HL-60 (cell line): ENCODE results near the gene EIF2B5.

Experiments
- DNase-seq, 2 experiments: peaks; one replicate each; pipeline ENCODE4 v3.0.0-alpha.2; 2010 to 2020; ENCODE audit warnings: low read depth in 1 of 2, low spot score in 1 of 2
- H3K27ac ChIP-seq: fragments of 250-450 bp; sonication (Bioruptor Pico); replicated peaks from 2 replicates; pipeline ENCODE4 v1.5.1; 2020; ENCODE audit warnings: mild to moderate bottlenecking, moderate library complexity
- H3K27me3 ChIP-seq: fragments of 250-450 bp; sonication (Bioruptor Pico); 2 replicates; pipeline ENCODE4 v1.5.1; 2021; ENCODE audit warnings: mild to moderate bottlenecking, moderate library complexity; ENCODE audit not compliant: insufficient read depth, poor library complexity, severe bottlenecking
- H3K4me3 ChIP-seq: replicated peaks from 2 replicates; pipeline ENCODE4 v1.5.1; 2011; ENCODE audit warnings: mild to moderate bottlenecking, control low read depth, low read length; ENCODE audit not compliant: insufficient read depth
- GABPA ChIP-seq: IDR thresholded peaks from 2 replicates; pipeline ENCODE4 v1.6.1; 2012; ENCODE audit warnings: low read depth
- POLR2AphosphoS5 ChIP-seq: IDR thresholded peaks from 2 replicates; pipeline ENCODE4 v1.6.1; 2012; ENCODE audit warnings: low read depth
- SPI1 ChIP-seq: IDR thresholded peaks from 2 replicates; pipeline ENCODE4 v1.6.1; 2012; ENCODE audit warnings: low read depth, mild to moderate bottlenecking, borderline replicate concordance
- TF ChIP-seq, protein P1 (sequence below): IDR thresholded peaks from one replicate; pipeline ENCODE4 v1.5.1; 2011; ENCODE audit warnings: low read length, control low read depth, inconsistent platforms; ENCODE audit not compliant: insufficient read depth
- TF ChIP-seq, protein P2 (sequence below): IDR thresholded peaks from 2 replicates; pipeline ENCODE4 v1.6.1; 2012; ENCODE audit warnings: low read depth; ENCODE audit not compliant: insufficient replicate concordance

Gene EIF2B5

GRCh38 chr3:184174646-184175492 is 39.7 kb downstream of the EIF2B5 start, which contains the start of gene AP2M1:
Gene AP2M1 (plus strand): TSS chr3:184174855. CDS start chr3:184176994, 2,139 bp downstream.
- peak; percentile 93 to 98 for DNase-seq
- no peaks in the 10 kb centered on the region for H3K27me3 ChIP-seq
- peak within 1 kb of the TSS; percentile 92 for H3K27ac ChIP-seq

DNA sequence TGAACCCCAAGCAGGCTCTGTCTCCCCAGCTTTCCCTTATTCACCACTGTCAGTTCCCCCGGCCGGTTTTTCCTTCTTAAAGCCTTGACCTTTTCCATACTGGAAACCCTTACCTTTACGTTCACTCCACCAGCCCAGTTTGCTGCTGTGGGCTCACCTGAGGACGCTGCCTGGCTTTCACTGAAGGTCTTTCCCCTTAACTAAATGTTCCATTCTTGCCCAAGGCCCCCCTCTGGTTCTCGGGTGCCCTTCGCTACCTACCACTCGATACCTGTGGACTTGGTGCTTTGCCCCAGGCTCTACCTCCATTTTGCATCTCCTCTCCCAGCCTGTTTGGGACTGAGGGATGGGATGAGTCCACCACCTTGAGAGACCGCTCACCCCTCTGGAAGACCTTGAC is 40.3 kb downstream of the EIF2B5 start:
- Histone ChIP-seq H3K27me3 (no peaks in the 10 kb centered on the region), H3K27ac (peak overlapping the region; percentile 92), H3K4me3 (peak overlapping the region; percentile 80)
- no peak for TF ChIP-seq SPI1
- TF ChIP-seq POLR2AphosphoS5 = no peak
- TF ChIP-seq, protein P1, sequence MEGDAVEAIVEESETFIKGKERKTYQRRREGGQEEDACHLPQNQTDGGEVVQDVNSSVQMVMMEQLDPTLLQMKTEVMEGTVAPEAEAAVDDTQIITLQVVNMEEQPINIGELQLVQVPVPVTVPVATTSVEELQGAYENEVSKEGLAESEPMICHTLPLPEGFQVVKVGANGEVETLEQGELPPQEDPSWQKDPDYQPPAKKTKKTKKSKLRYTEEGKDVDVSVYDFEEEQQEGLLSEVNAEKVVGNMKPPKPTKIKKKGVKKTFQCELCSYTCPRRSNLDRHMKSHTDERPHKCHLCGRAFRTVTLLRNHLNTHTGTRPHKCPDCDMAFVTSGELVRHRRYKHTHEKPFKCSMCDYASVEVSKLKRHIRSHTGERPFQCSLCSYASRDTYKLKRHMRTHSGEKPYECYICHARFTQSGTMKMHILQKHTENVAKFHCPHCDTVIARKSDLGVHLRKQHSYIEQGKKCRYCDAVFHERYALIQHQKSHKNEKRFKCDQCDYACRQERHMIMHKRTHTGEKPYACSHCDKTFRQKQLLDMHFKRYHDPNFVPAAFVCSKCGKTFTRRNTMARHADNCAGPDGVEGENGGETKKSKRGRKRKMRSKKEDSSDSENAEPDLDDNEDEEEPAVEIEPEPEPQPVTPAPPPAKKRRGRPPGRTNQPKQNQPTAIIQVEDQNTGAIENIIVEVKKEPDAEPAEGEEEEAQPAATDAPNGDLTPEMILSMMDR = no peak
- TF ChIP-seq, protein P2, sequence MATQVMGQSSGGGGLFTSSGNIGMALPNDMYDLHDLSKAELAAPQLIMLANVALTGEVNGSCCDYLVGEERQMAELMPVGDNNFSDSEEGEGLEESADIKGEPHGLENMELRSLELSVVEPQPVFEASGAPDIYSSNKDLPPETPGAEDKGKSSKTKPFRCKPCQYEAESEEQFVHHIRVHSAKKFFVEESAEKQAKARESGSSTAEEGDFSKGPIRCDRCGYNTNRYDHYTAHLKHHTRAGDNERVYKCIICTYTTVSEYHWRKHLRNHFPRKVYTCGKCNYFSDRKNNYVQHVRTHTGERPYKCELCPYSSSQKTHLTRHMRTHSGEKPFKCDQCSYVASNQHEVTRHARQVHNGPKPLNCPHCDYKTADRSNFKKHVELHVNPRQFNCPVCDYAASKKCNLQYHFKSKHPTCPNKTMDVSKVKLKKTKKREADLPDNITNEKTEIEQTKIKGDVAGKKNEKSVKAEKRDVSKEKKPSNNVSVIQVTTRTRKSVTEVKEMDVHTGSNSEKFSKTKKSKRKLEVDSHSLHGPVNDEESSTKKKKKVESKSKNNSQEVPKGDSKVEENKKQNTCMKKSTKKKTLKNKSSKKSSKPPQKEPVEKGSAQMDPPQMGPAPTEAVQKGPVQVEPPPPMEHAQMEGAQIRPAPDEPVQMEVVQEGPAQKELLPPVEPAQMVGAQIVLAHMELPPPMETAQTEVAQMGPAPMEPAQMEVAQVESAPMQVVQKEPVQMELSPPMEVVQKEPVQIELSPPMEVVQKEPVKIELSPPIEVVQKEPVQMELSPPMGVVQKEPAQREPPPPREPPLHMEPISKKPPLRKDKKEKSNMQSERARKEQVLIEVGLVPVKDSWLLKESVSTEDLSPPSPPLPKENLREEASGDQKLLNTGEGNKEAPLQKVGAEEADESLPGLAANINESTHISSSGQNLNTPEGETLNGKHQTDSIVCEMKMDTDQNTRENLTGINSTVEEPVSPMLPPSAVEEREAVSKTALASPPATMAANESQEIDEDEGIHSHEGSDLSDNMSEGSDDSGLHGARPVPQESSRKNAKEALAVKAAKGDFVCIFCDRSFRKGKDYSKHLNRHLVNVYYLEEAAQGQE = no peak
- no peak for TF ChIP-seq GABPA
- DNase-seq = no peak

More at GRCh38 chr3:184174646-184175492, 39.7 kb downstream of the EIF2B5 start, which contains the start of gene AP2M1:
- TF ChIP-seq POLR2AphosphoS5 (peak; percentile 74), SPI1 (no peak)
- TF ChIP-seq, protein P2 = no peak
- TF ChIP-seq, protein P1 = no peak
- H3K4me3 ChIP-seq = peak within 1 kb of the TSS; percentile 80

DNA sequence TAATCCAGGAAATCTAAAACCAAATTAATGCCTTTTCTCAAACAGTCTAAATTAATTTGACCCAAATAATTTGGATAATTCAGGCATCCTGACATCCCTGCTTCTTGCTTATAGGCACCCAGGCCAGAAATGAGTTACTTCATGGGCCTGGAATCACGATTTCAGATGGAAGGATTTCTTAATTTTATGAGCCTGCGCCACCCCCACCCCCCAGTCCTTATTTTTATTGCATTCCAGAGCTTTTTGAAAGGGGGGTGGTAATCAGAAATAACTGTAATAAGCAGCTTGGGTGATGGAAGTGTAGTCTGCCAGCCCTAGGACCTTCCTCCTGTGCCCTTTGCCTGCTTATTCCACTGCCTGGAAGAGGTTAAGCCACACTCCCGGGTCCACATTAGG is 40.8 kb downstream of the EIF2B5 start:
- TF ChIP-seq, protein P2 = no peak
- no peak for TF ChIP-seq SPI1
- no peak for TF ChIP-seq GABPA
- TF ChIP-seq, protein P1 = no peak
- TF ChIP-seq POLR2AphosphoS5 = no peak
- H3K27ac ChIP-seq = peak overlapping the region; percentile 92
- DNase-seq = no peak
- no peaks in the 10 kb centered on the region for H3K27me3 ChIP-seq
- peak overlapping the region; percentile 80 for H3K4me3 ChIP-seq
